ENCODE measurements around the gene PKD2L1.

DNA sequence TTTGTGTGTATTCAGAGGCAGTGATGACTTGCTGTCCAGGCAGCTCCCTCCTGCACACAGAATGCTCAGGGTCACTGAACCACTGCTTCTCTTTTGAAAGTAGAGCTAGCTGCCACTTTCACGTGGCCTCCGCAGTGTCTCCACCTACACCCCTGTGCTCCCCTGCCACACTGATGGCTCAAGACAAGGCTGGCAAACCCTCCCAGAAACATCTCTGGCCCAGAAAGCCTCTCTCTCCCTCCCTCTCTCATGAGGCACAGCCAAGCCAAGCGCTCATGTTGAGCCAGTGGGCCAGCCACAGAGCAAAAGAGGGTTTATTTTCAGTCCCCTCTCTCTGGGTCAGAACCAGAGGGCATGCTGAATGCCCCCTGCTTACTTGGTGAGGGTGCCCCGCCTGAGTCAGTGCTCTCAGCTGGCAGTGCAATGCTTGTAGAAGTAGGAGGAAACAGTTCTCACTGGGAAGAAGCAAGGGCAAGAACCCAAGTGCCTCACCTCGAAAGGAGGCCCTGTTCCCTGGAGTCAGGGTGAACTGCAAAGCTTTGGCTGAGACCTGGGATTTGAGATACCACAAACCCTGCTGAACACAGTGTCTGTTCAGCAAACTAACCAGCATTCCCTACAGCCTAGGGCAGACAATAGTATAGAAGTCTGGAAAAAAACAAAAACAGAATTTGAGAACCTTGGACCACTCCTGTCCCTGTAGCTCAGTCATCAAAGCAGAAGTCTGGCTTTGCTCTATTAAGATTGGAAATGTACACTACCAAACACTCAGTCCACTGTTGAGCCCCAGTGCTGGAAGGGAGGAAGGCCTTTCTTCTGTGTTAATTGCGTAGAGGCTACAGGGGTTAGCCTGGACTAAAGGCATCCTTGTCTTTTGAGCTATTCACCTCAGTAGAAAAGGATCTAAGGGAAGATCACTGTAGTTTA is 32.8 kb upstream of the PKD2L1 start:
- TF ChIP-seq, protein P1, sequence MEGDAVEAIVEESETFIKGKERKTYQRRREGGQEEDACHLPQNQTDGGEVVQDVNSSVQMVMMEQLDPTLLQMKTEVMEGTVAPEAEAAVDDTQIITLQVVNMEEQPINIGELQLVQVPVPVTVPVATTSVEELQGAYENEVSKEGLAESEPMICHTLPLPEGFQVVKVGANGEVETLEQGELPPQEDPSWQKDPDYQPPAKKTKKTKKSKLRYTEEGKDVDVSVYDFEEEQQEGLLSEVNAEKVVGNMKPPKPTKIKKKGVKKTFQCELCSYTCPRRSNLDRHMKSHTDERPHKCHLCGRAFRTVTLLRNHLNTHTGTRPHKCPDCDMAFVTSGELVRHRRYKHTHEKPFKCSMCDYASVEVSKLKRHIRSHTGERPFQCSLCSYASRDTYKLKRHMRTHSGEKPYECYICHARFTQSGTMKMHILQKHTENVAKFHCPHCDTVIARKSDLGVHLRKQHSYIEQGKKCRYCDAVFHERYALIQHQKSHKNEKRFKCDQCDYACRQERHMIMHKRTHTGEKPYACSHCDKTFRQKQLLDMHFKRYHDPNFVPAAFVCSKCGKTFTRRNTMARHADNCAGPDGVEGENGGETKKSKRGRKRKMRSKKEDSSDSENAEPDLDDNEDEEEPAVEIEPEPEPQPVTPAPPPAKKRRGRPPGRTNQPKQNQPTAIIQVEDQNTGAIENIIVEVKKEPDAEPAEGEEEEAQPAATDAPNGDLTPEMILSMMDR (IDR thresholded peaks at IDR 0.05), result no peak
- TF ChIP-seq EP300 (IDR thresholded peaks at IDR 0.05), result no peak
- TF ChIP-seq POLR2A (IDR thresholded peaks at IDR 0.05), result no peak

Data from sigmoid colon (tissue), 4 donors.